ENCODE data around the gene FRS3. TPM values are rescaled to one million over a fixed set of nuclear protein-coding genes. Genes with fewer than 3 reads are reported as not detected.
A peak's percentile ranks its signal among the peaks of the same experiment; 100 is the strongest.

Gene FRS3
- total and polyA plus RNA-seq, 9 of the 15 experiments (the other 6 are each of a cell fraction or from before 2014, with no cell fraction given): 0.03 to 3.7 (median 1.6) TPM

- TF ChIP-seq ZHX1 (conservative IDR thresholded peaks at IDR 0.05; ENCODE audit: low read length) (no peak), CREB3L1 (IDR thresholded peaks at IDR 0.05; ENCODE audit: borderline replicate concordance, low read depth) (no peak), CBFB (CRISPR knock-in tag; IDR thresholded peaks at IDR 0.05) (0 out of 2 replicates have a peak, but pooled peaks have one; percentile 38), ZNF699 (CRISPR knock-in tag; IDR thresholded peaks at IDR 0.05; ENCODE audit: insufficient replicate concordance) (no peak), RBM17 (IDR thresholded peaks at IDR 0.05; ENCODE audit: borderline replicate concordance, low read depth, low read length) (no peak), ZBTB11 (CRISPR knock-in tag; IDR thresholded peaks at IDR 0.05) (no peak), FOXK2 (conservative IDR thresholded peaks at IDR 0.05 in 1 of 2, IDR thresholded peaks at IDR 0.05 in 1 of 2; ENCODE audit: low read depth in 2 of 2) (no peak), SIX5 (IDR thresholded peaks at IDR 0.05; ENCODE audit: borderline replicate concordance in 1 of 2, insufficient read depth in 1 of 2, low read depth in 1 of 2, low read length in 2 of 2) (no peak), MAX (CRISPR knock-in tag; IDR thresholded peaks at IDR 0.05) (no peak), ZEB2 (IDR thresholded peaks at IDR 0.05) (no peak), NFYB (IDR thresholded peaks at IDR 0.05; ENCODE audit: extremely low read depth, insufficient read length) (no peak), ZNF444 (CRISPR knock-in tag; IDR thresholded peaks at IDR 0.05) (no peak), ZBTB7A (IDR thresholded peaks at IDR 0.05; ENCODE audit: borderline replicate concordance, control insufficient read depth, low read depth, low read length) (peak; percentile 74; the same call in 1 of the 2 replicates), RBM14 (IDR thresholded peaks at IDR 0.05; ENCODE audit: borderline replicate concordance, insufficient read depth, low read depth, low read length) (no peak), ERF (CRISPR knock-in tag; IDR thresholded peaks at IDR 0.05) (no peak), SPI1 (IDR thresholded peaks at IDR 0.05; ENCODE audit: borderline replicate concordance, low read depth, low read length) (no peak), ZNF408 (CRISPR knock-in tag; IDR thresholded peaks at IDR 0.05; ENCODE audit: low read depth) (no peak)
Measured at GRCh38 chr6:41733707-41734665, 45.7 kb downstream of the FRS3 start (continued).

Measured in K562 (cell line).